ENCODE measurements around the gene PSPN.
"Not testable (repeated sequence)": the region's sequence is repeated elsewhere in the genome, so short reads cannot be mapped to it uniquely, and the experiment has no call there.

Gene PSPN

DNA sequence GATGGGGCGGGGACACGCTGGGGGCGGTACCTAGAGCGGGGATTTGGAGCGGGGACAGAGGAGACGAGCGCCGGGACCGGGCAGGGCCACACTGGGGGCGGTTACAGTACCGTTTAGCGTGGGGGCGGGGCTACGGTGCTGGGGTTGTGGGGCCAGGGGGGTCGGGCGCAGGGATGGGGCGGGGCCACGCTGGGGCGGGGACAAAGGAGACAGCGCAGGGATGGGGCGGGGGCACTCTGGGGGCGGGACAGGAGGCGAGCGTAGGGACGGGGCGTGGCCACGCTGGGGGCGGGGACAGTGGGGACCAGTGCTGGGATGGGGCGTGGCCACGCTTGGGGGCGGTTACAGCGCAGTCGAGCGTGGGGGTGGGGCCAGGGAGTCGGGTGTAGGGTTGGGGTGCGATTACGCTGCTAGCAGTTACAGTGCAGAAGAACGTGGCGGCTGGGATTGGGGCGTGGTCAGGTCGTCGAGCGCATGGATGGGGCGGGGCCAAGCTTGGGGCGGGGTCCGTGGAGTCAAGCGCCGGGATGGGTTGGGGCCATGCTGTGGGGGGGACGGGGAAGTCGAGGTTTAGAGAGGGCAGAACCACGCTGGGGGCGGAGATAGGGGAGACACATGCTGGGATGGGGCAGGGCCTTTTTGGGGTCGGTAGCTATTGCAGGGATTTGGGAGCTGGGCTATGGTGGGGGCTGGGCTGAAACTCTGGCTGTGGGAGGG lies 2.5 kb downstream of the PSPN start:
- peak; percentile 100 for DNase-seq (ENCODE audit: low read depth in 2 of 2)

DNA sequence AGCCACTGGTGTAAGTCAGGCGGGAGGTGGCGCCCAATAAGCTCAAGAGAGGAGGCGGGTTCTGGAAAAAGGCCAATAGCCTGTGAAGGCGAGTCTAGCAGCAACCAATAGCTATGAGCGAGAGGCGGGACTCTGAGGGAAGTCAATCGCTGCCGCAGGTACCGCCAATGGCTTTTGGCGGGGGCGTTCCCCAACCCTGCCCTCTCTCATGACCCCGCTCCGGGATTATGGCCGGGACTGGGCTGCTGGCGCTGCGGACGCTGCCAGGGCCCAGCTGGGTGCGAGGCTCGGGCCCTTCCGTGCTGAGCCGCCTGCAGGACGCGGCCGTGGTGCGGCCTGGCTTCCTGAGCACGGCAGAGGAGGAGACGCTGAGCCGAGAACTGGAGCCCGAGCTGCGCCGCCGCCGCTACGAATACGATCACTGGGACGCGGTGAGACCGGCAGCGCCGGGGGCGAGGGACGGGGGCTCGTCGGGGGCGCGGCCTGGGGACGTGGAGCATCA lies 3.1 kb downstream of the PSPN start, which contains the start of gene ALKBH7:
TSS of gene ALKBH7 (plus strand) at position 201 of the 502 bp plus-strand sequence. CDS start at position 228, 27 bp downstream.
- DNase-seq (ENCODE audit: low read depth in 2 of 2), result peak; percentile 90 to 96

DNA sequence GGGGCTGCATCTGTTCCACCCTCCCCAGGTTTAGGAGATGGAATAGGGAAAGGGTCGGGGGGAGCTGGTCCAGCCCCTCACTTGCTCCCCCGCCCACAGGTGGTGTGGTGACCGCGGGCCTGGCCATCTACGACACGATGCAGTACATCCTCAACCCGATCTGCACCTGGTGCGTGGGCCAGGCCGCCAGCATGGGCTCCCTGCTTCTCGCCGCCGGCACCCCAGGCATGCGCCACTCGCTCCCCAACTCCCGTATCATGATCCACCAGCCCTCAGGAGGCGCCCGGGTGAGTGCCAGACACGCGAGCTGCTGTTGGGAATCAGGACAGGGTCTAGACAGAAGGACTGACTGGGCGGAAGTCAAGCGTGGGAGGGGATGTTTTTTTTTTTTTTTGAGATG lies 11.4 kb downstream of the PSPN start:
- DNase-seq (ENCODE audit: low read depth in 2 of 2), result no peak

DNA sequence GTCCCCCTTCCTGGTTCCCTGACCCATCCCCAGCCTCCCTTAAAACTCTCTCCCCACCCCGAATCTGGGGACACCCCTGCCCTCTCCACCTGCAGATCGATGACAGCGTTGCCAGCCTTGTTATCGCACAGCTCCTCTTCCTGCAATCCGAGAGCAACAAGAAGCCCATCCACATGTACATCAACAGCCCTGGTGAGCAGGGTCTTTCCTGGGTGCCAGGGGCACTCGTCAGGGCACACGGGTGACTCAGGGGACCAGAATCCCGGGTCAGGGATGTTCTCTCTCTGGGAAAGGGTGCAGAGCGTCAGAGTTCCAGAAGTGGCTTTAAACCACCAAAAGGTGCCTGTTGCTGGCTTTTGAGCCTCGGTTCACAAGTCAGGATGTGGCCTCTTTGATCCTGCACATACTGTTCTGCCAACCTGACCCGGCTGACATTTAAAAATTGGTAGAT lies 13.4 kb downstream of the PSPN start:
- no peak for DNase-seq (ENCODE audit: low read depth in 2 of 2)

DNA sequence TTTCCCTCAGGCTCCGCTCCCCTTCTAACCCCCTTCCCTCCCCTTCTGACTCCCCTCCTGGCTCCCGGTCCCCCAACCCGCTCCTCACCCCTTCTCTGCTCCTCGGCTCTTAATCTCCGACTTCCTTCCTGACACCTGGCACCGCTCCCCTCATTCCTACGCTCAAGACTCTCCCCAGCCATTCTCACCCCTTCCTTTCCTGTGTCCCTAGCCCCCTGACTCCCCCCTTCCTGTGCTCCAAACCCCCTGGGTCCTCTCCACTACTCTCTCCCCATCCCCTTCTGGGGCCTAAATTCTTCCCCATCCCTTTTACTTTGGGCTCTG lies 13.7 kb downstream of the PSPN start:
- no peak for DNase-seq (ENCODE audit: low read depth in 2 of 2)

DNA sequence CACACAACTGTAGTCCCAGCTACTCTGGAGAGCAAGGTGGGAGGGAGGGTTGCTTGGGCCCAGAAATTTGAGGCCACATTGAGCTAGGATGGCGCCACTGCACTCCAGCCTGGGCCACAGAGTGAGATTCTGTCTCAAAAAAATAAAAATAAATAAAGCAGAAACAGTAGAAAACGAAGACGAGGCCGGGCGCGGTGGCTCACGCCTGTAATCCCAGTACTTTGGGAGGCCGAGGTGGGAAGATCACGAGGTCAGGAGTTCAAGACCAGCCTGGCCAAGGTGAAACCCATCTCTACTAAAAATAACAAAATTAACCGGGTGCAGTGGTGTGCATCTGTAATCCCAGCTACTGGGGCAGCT lies 14.9 kb downstream of the PSPN start:
- not testable (repeated sequence) for DNase-seq (ENCODE audit: low read depth in 2 of 2)

DNA sequence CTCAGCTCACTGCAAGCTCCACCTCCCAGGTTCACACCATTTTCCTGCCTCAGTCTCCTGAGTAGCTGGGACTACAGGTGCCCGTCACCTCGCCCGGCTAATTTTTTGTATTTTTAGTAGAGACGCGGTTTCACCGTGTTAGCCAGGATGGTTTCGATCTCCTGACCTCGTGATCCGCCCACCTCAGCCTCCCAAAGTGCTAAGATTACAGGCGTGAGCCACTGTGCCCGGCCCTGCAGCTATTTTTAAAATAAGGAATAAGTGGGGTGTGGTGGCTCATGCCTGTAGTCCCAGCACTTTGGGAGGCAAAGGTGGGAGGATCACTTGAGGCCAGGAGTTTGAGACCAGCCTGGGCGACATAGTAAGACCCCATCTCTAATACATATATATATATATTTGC lies 15.3 kb downstream of the PSPN start:
- not testable (repeated sequence) for DNase-seq (ENCODE audit: low read depth in 2 of 2)

DNA sequence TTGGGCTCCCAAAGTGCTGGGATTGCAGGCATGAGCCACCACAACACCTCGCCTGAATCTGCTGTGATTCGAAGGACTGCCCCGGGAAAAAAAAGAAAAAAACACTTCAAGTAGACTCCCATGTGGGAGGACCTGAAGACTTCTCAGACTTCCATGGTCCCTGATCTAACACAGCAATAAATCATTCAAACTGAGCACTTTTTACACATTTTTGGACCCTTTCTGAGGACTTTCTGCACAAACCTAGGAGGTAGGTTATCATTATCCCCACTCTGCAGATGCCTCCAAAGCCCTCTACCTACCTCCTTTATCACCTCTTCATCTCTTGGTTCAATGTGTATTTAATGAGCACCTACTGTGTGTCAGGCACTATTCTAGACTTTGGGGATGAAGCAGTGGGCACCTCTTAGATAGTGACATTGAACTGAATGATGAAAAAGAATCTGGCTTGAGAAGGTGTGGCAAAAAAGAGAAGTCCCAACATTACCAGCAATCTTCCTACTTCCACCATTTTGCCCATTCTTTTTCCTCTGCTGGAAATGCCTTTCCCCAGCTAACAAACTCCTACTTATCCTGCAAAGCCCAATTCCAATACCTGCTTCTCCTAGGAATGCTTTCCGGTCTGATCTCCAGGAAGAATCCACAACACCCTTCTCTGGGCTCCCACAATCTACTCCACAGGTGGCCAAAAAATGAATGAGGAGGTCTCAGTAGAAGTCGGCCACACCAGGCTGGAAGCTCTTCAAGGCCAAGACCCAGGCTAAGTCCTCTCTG lies 16.0 kb downstream of the PSPN start:
- DNase-seq (ENCODE audit: low read depth in 2 of 2), result no peak

DNA sequence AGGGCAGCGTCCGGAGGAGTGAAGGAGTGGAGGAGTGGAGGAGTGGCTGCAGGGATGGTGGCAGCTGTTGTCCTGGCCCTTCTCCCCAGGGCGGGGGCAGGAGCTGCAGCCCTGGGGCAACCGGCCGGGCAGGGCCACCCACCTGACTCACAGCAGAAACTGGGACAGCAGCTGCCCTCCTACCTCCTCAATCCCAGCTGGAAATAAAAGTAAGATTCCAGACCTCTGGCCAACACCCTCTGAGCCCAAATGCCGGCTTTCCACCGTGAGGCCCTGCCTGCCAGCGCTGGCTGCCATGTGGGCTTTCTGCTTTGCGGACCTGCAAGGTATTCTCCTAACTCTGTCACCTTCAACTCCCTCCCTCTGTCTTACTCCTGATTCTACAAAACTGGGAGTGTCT lies 17.7 kb downstream of the PSPN start:
- DNase-seq (ENCODE audit: low read depth in 2 of 2), result no peak

DNA sequence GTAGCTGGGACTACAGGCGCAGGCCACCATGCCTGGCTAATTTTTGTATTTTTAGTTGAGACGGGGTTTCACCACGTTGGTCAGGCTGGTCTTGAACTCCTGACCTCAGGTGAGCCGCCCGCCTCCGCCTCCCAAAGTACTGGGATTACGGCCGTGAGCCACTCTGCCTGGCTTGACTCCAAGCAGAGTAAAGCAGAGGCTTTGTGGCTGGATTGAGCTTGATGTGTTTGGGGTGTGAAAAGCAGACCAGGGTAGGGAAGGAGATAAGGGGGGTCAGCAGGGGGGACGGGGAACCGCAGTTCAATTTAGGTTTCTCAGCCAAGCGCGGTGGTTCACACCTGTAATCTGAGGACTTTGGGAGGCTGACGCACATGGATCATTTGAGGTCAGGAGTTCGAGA lies 18.6 kb downstream of the PSPN start:
- no peak for DNase-seq (ENCODE audit: low read depth in 2 of 2)

DNA sequence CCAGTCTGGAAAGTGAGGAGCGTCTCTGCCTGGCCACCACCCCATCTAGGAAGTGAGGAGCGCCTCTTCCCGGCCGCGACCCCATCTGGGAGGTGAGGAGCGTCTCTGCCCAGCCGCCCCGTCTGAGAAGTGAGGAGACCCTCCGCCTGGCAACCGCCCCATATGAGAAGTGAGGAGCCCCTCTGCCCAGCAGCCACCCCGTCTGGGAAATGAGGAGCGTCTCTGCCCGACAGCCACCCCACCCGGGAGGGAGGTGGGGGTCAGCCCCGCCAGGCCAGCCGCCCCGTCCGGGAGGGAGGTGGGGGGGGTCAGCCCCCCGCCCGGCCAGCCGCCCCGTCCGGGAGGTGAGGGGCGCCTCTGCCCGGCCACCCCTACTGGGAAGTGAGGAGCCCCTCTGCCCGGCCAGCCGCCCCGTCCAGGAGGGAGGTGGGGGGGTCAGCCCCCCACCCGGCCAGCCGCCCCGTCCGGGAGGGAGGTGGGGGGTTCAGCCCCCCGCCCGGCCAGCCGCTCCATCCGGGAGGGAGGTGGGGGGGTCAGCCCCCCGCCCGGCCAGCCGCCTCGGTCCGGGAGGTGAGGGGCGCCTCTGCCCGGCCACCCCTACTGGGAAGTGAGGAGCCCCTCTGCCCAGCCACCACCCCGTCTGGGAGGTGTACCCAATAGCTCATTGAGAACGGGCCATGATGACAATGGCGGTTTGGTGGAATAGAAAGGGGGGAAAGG lies 20.3 kb downstream of the PSPN start:
- DNase-seq (ENCODE audit: low read depth in 2 of 2), result not testable (repeated sequence)

DNA sequence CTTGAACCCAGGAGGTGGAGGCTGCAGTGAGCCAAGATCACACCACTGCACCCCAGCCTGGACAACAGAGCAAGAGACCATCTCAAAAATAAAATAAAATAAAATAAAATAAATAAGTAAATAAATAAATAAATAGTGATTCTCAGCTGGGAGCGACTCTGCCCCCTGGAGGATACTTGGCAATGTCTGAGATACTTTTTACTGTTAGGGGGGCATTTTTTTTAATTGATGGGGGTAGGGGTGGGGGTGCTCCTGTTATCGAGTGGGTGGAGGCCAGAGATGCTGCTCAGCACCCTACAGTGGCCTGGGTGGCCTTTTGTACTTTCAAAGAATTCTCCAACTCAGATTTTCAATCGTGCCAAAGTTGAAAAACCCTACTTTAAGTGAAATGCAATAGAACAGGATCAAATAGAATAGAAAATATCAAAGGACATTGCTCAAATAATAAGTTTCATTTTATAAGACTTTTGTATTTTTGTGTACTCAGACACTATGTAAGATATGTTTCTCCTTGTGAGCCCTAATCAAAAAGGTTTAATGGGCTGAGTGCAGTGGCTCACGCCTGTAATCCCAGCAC lies 21.5 kb downstream of the PSPN start:
- no peak for DNase-seq (ENCODE audit: low read depth in 2 of 2)

DNA sequence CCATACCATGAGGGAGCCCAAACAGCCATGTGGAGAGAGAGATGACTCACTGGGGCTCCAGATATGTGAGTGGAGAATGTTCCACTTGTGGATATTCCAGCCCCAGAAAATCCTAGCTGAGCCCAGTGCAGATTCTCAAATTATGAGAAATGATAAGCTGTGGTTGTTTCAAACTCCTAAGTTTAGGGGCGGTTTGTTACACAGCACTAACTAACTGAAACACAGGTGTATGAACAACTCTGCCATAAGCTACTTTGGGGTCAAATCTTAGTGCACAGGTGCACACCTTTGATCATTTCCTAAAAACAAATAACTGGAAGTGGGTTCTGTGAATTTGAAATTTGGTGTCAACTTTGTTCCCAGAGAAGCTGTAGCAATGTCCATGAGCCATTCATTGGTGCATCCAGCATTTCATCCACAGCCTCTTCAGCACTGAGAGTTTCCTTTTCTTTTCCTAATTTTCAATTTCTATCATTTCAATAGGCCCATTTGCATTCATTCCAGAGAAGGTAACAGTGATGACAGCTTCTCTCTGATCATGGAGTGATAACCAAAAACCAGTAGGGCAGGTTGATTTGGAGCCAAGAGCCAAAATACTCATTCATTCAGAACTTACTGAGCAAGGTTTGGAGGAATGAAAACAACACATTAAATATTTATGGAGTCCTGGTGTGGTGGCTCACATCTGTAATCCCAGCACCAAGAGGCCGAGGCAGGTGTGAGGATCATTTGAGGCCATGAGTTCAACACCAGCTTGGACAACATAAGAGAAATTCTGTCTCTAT lies 23.2 kb downstream of the PSPN start:
- DNase-seq (ENCODE audit: low read depth in 2 of 2), result no peak

DNA sequence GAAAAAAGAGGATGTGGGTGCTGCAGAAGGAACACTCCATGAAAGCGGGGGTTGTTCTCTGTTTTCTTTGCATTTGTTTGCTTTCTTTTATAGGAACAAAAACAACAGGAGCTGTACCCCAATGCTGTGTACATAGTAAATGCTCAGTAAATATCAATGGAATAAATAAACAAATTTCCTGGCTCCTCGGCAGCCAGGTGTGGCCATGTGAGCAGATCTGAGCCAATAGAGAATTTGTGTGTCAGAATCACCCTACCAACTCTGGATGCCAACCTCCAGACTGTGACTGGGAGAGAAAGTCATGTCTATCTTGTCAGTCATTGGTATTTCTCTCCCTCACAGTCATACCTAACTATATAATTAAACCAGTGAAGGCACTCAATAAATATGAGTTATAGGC lies 25.0 kb downstream of the PSPN start:
- DNase-seq (ENCODE audit: low read depth in 2 of 2), result no peak

DNA sequence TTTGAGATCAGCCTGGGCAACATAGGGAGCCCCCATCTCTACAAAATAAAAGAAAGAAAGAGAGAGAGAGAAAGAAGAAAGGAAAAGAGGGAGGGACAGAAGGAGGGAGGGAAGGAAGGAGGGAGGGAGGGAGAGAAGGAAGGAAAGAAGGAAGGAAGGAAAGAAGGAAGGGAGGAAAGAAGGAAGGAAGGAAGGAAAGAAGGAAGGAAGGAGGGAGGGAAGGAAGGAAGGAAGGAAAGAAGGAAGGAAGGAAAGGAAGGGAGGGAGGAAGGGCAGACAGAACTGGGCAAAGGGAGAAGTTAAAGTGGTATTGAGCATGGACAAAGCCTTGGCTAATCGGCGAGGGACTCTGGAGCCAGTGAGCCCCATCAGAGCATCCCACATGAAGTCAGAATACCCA lies 26.5 kb downstream of the PSPN start:
- DNase-seq (ENCODE audit: low read depth in 2 of 2), result not testable (repeated sequence)

DNA sequence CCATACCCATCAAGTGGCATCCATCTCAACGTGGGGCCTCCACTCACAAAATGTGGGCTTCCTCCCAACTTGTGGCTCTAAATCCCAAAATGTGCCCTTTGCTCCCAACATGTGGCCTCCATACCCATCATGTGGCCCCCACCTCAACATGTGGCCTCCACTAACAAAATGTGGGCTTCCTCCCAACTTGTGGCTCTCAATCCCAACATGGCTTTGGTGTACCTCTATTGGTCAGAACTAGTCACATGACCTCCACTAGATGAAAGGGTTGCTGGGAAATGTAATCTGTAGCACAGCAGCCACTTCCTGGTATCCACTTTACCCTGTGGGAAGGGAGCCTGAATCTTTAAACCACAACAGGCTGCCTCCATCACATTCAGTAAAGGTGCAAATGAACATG lies 32.3 kb downstream of the PSPN start:
- DNase-seq (ENCODE audit: low read depth in 2 of 2), result no peak

DNA sequence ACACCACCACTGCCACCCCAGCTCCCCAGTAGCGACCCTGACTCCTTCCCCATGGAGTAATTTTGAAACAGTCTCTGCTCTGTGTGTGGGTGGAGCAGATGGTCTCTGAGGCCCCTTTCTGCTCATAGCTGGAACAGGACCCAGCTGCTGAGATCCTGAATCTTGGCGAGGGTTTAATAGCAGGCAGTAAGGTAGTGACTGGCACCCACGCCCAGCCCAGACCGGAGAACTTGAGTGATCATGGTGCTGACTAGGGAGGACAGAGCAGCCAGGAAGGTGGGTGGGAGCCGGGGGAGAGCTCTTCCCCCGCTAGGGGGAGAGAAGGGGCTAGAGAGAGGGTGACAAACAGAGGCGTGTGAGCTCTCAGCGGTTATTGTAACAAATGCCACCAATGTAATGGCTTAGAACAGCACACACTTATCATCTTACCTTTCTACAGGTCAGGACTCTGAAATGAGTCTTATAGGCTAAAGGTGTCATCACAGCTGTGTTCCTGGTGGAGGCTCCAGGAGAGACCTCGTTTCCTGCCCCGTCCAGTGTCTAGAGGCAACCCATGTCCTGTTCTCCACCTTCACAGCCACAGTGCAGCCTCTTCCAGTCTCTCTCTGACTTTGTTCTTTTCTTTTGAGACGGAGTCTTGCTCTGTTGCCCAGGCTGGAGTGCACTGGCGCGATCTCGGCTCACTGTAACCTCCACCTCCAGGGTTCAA lies 35.1 kb downstream of the PSPN start:
- no peak for DNase-seq (ENCODE audit: low read depth in 2 of 2)

DNA sequence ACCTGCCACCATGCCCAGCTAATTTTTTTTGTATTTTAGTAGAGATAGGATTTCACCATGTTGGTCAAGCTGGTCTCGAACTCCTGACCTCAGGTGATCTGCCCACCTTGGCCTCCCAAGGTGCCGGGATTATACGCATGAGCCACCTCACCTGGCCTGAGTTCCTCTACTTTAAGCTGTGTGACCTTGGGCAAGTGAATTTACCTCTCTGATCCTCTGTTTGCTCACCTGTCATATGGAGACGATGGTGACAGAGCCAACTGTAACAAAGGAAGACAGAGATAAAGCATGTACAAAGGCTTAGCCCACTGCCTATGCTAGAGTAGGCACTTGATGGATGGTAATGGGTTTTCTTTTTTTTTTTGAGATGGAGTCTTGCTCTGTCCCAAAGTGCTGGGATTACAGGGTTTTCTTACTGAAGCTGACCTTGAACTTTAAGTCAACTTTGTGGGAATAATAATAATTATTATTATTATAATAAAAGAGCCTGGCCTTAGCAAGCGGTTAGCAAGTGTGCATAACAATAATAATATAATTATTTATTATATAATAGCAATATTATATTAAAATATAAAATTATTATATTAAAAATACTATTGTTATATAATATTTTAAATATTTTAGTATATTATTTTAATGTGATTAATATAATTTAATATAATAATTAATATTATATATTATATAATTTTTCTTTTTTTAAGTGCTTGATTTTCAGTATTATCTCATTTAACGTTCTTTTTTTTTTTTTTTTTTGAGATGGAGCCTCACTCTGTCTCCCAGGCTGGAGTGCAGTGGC lies 41.0 kb downstream of the PSPN start:
- no peak for DNase-seq (ENCODE audit: low read depth in 2 of 2)

DNA sequence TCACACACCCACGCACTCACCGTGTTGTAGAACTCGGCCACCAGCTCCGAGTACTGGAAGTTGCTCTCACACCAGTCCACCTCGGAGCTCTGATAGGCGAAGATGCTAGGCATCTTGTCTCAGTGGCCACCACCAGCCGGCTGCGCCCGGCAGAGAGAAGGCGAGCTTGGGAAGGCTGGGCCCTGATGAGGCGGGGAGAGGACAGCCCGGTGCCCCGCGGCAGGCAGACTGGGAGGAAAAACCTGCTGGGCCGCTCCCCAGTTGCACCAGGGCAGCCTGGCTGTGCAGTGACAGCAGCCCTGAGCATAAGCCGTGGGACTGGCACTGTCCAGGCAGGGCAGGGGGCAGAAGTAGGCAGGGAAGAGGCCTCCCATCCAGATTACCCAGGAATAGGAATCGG lies 42.3 kb downstream of the PSPN start, which contains the start of gene ACER1:
TSS of gene ACER1 (minus strand) at position 174 of the 400 bp plus-strand sequence. CDS start at position 113, 61 bp downstream.
- no peak for DNase-seq (ENCODE audit: low read depth in 2 of 2)

DNA sequence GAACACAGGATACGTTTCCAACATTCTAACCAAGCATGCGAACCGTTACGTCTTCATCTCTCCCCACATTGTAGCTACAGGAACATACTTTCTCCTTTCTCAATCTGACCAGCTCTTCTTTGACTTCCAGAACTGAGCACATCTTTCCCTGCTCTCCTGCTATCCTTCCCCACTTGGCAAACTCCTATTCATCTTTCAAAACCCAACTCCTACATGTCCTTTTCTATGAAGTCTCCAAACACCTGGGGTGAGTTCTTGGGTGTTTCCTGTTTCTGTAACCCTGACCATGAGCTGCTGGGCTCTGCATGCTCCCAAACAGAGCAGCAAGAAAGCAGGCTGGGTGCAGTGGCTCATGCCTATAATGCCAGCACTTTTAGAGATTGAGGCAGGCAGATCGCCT lies 48.9 kb downstream of the PSPN start:
- DNase-seq (ENCODE audit: low read depth in 2 of 2), result no peak
